MCF 10A (cell line): ENCODE results near the gene DLX3. TPM values are rescaled to one million over a fixed set of nuclear protein-coding genes. Genes with fewer than 3 reads are reported as not detected.

Experiments
- BruUV-seq: library from RNA; stranded (reverse); fragments of 400-500 nt; replicated peaks from 2 replicates; lab custom pipeline; 2021; lab: Mats Ljungman, UMichigan
- CTCF ChIA-PET: fragments of 300-600 bp; sonication (Branson Sonifier 250); formaldehyde crosslinking; extraction: SDS; loops from one replicate; lab custom pipeline; 2021; ENCODE audit warnings: antibody characterized with exemption, inconsistent platforms; lab: Yijun Ruan, JAX
- POLR2A ChIA-PET: fragments of 300-600, 350-650 bp; sonication (Branson Sonifier 250); formaldehyde crosslinking; extraction: SDS; loops from one replicate; lab custom pipeline; 2020; ENCODE audit warnings: antibody characterized with exemption, inconsistent platforms; lab: Yijun Ruan, JAX
- DNase-seq: peaks from one replicate; pipeline ENCODE4 v3.0.0-alpha.2; 2018; ENCODE audit not compliant: unreplicated experiment
- H3K27ac Mint-ChIP-seq: one replicate; pipeline ENCODE4 v1.8.0; 2022; ENCODE audit warnings: mild to moderate bottlenecking, low read depth, mixed read lengths; ENCODE audit not compliant: unreplicated experiment
- H3K27me3 Mint-ChIP-seq: one replicate; pipeline ENCODE4 v1.8.0; 2022; ENCODE audit warnings: mixed read lengths; ENCODE audit not compliant: insufficient read depth, unreplicated experiment
- H3K36me3 Mint-ChIP-seq: one replicate; pipeline ENCODE4 v1.8.0; 2022; ENCODE audit warnings: mild to moderate bottlenecking, moderate library complexity, mixed read lengths; ENCODE audit not compliant: insufficient read depth, unreplicated experiment
- H3K4me1 Mint-ChIP-seq: one replicate; pipeline ENCODE4 v1.8.0; 2022; ENCODE audit warnings: mixed read lengths; ENCODE audit not compliant: insufficient read depth, unreplicated experiment
- H3K4me3 Mint-ChIP-seq: one replicate; pipeline ENCODE4 v1.8.0; 2022; ENCODE audit warnings: mild to moderate bottlenecking, moderate library complexity, mixed read lengths; ENCODE audit not compliant: unreplicated experiment
- H3K9me3 Mint-ChIP-seq: one replicate; pipeline ENCODE4 v1.8.0; 2022; ENCODE audit warnings: mixed read lengths; ENCODE audit not compliant: unreplicated experiment
- intact Hi-C: fragments of 100-400 bp; cut with micrococcal nuclease; formaldehyde crosslinking; loops from 2 replicates; pipeline ENCODE4 v1.14.1; 2022
- total RNA-seq: library from RNA; stranded (reverse); gene quantifications from 2 replicates; pipeline ENCODE4 v1.2.3, GENCODE V29; 2022
- TF ChIP-seq, protein P1 (sequence below): fragments of 200-600 bp; IDR thresholded peaks from one replicate; pipeline ENCODE4 v1.8.0; 2022; ENCODE audit warnings: antibody characterized with exemption, mild to moderate bottlenecking; ENCODE audit not compliant: unreplicated experiment

The DLX3 gene
- total RNA-seq, 1 experiment from 2014 or later = not detected

DNA sequence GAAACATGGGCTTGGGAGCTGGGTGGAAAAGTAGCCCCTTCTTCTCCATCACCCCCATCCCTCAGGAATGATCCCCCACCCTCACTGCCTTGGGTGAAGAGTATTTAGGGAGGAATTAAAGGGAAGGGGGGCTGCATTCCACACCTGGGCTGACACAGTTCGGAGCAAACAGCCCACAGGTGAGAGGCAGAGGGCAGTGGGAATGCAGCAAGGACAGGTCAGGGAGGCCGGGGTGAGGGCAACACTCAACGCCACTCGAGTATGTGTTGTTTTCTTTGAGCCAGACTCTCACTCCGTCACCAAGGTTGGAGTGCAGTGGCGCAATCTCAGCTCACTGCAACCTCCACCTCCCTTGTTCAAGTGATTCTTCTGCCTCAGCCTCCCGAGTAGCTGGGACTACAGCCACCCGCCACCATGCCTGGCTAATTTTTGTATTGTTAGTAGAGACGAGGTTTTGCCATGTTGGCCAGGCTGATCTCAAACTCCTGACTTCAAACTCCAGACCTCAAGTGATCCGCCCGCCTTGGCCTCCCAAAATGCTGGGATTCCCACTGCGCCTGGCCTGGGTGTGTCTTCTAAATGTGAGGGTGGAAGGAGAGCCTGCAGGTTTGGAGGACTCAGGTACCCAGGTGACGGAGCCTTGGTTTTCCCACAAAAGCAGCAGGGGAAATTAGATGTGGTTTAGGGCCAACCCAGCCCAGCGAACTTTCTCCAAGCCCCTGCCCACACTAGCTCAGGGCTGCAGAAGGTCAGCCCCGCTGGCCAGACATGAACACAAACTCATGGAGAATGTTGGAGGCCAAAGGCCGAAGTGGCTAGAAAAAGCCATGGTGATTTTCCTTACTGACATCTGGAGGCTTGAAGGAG lies 39.7 kb upstream of the DLX3 start:
- intact Hi-C loops = no loop called here
- Mint-ChIP-seq H3K9me3 (no peaks in the 10 kb centered on the region), H3K27me3 (no peaks in the 10 kb centered on the region), H3K36me3 (no peaks in the 10 kb centered on the region), H3K4me3 (no peak overlapping the region), H3K27ac (no peak overlapping the region), H3K4me1 (peaks cover 27% of the 10 kb centered on the region)
- no TSS peak for BruUV-seq
- DNase-seq = no peak
- ChIA-PET CTCF (interaction anchor here (0.7 kb wide), 2 partner anchors 45 to 167 kb away, joined by 3 read pairs; no protein-coding TSS in a partner anchor), POLR2A (interaction anchor here (0.9 to 15.8 kb wide), 3 partner anchors 12 to 28 kb away, joined by 3 to 329 read pairs (median 4); partner anchors contain the start of gene ITGA3)
- TF ChIP-seq, protein P1, sequence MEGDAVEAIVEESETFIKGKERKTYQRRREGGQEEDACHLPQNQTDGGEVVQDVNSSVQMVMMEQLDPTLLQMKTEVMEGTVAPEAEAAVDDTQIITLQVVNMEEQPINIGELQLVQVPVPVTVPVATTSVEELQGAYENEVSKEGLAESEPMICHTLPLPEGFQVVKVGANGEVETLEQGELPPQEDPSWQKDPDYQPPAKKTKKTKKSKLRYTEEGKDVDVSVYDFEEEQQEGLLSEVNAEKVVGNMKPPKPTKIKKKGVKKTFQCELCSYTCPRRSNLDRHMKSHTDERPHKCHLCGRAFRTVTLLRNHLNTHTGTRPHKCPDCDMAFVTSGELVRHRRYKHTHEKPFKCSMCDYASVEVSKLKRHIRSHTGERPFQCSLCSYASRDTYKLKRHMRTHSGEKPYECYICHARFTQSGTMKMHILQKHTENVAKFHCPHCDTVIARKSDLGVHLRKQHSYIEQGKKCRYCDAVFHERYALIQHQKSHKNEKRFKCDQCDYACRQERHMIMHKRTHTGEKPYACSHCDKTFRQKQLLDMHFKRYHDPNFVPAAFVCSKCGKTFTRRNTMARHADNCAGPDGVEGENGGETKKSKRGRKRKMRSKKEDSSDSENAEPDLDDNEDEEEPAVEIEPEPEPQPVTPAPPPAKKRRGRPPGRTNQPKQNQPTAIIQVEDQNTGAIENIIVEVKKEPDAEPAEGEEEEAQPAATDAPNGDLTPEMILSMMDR = no peak

DNA sequence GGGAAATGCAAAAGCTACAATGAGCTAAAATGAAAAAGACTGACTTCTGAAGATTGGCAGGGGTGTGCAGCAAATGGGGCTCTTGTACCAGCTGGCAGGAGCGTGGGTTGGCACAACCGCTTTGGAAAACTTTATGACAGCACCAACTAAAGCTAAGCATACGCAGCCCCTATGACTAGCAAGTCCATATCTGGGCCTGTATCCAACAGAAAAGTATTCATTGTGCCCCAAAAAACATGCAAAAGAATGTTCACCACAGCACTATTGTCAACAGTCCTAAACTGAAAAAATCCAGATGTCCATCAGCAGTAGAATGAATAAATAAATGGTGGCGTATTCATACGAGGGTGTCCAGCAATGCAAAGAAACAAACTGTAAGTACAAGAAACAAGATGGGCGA lies 38.3 kb upstream of the DLX3 start:
- Mint-ChIP-seq H3K4me1 (peaks cover 33% of the 10 kb centered on the region), H3K4me3 (no peak overlapping the region), H3K36me3 (no peaks in the 10 kb centered on the region), H3K27me3 (no peaks in the 10 kb centered on the region), H3K27ac (no peak overlapping the region), H3K9me3 (no peaks in the 10 kb centered on the region)
- intact Hi-C loops = no loop called here
- BruUV-seq = no TSS peak
- ChIA-PET POLR2A (interaction anchor here (0.6 to 15.8 kb wide), 3 partner anchors 22 to 1118 kb away, joined by 3 to 329 read pairs (median 4); partner anchors contain the start of gene ITGA3), CTCF (no interaction called here)
- TF ChIP-seq, protein P1 = no peak
- no peak for DNase-seq

DNA sequence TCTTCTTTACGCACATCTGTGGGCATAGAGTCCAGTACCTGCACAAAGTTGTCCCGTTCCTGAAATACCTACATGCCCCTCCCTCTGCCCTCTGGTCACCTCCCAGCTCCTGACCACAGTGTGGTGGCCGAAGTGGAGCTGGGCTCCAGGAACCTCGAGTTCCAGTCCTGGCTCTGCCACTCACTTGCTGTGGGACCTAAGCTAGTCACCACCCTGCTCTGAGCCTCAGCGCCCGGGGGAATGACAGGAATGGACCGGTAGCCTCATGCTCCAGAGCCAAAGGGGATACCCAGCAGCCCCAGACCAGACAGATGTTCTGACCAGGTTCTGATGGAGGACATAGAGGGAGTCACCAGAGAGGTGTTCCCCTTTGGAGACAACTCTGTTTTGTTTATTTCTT lies 34.2 kb upstream of the DLX3 start:
- DNase-seq = no peak
- peaks cover 25% of the 10 kb centered on the region for H3K4me1 Mint-ChIP-seq
- POLR2A ChIA-PET = interaction anchor here (0.5 to 15.8 kb wide), 8 partner anchors 16 to 320 kb away, joined by 3 to 329 read pairs (median 14); partner anchors contain the start of genes ITGA3 and PDK2
- peak overlapping the region; percentile 82 for H3K4me3 Mint-ChIP-seq
- TF ChIP-seq, protein P1 = no peak
- H3K27me3 Mint-ChIP-seq = no peaks in the 10 kb centered on the region
- peak overlapping the region; percentile 84 for H3K27ac Mint-ChIP-seq
- intact Hi-C loops = no loop called here
- no peaks in the 10 kb centered on the region for H3K9me3 Mint-ChIP-seq
- no peaks in the 10 kb centered on the region for H3K36me3 Mint-ChIP-seq
- CTCF ChIA-PET = interaction anchor here (0.6 to 5.6 kb wide), 10 partner anchors 8 to 217 kb away, joined by 3 to 72 read pairs (median 4); partner anchors contain the start of gene ITGA3
- BruUV-seq = no TSS peak

DNA sequence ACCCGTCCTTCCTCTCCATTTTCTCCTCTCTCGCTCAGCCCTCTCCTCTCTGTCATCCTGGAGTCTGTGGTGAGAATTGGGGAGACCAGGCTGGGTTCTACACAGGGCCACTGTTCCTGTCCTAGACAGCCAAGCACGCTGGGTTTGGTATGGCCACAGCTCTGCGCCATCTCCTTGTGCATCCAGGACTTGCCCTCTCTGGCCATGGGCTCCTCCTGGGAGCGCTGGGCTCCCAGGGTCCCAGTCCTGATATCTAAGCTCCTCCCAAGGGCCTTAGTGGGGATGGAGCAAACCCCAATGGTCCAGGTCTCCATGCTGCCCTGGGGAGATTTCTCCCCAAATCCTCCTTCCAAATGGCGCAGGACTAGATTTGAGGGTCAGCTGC lies 33.7 kb upstream of the DLX3 start:
- Mint-ChIP-seq H3K27ac (peak overlapping the region; percentile 84), H3K4me3 (peak overlapping the region; percentile 82), H3K9me3 (no peaks in the 10 kb centered on the region), H3K27me3 (no peaks in the 10 kb centered on the region), H3K4me1 (peaks cover 22% of the 10 kb centered on the region), H3K36me3 (no peaks in the 10 kb centered on the region)
- TF ChIP-seq, protein P1 = no peak
- intact Hi-C loops = no loop called here
- CTCF ChIA-PET = interaction anchor here (0.6 to 5.6 kb wide), 10 partner anchors 11 to 217 kb away, joined by 3 to 72 read pairs (median 12); partner anchors contain the start of gene ITGA3
- BruUV-seq = no TSS peak
- no peak for DNase-seq
- POLR2A ChIA-PET = interaction anchor here (0.5 to 15.8 kb wide), 12 partner anchors 17 to 319 kb away, joined by 3 to 329 read pairs (median 14); partner anchors contain the start of genes ITGA3 and PDK2
